Peyer's patch (tissue), 4 donors: Measurements from ENCODE around the gene CHAT.

Experiments
- POLR2A ChIP-seq, 2 donors: fragments of 450-650 bp; IDR thresholded peaks; one replicate each; pipeline ENCODE4 v1.5.1; 2017; ENCODE audit warnings: antibody characterized with exemption in 2 of 2, mild to moderate bottlenecking in 2 of 2, moderate library complexity in 2 of 2
- TF ChIP-seq, protein P1 (sequence below), 6 experiments: fragments of 450-650 bp in 4 of 6; fragments of 200-600 bp in 2 of 6; sonication (generic) in 1 of 6; IDR thresholded peaks; one replicate each; pipeline ENCODE4 v1.5.1; 2017 to 2019; ENCODE audit warnings: antibody characterized with exemption in 6 of 6, mild to moderate bottlenecking in 3 of 6, moderate library complexity in 1 of 6

DNA sequence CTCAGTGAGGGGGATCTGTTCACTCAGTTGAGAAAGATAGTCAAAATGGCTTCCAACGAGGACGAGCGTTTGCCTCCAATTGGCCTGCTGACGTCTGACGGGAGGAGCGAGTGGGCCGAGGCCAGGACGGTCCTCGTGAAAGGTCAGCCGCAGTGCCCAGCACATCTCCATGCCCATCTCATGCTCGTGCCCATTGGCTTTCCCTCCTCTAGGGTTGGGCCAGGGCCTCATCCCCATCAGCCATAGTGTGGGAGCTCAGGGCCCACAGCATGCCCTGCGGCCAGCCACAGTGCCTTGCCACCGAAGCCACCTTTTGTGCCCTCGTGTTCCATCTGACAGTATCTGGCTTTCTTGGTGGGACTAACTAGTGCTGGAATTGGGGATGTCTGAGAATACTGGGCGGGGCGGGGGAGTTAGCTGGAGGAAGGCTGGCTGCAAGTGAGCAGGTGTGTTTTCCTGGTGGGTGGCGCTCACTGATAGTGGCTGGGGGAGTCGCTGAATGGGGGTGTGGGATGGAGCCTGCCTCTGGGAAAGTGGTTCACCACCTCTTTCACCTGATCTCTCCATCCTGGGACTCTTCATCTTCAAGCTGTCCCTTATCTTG is 13.9 kb downstream of the CHAT start:
- TF ChIP-seq, protein P1, sequence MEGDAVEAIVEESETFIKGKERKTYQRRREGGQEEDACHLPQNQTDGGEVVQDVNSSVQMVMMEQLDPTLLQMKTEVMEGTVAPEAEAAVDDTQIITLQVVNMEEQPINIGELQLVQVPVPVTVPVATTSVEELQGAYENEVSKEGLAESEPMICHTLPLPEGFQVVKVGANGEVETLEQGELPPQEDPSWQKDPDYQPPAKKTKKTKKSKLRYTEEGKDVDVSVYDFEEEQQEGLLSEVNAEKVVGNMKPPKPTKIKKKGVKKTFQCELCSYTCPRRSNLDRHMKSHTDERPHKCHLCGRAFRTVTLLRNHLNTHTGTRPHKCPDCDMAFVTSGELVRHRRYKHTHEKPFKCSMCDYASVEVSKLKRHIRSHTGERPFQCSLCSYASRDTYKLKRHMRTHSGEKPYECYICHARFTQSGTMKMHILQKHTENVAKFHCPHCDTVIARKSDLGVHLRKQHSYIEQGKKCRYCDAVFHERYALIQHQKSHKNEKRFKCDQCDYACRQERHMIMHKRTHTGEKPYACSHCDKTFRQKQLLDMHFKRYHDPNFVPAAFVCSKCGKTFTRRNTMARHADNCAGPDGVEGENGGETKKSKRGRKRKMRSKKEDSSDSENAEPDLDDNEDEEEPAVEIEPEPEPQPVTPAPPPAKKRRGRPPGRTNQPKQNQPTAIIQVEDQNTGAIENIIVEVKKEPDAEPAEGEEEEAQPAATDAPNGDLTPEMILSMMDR (IDR thresholded peaks at IDR 0.05), result no peak
- TF ChIP-seq POLR2A (IDR thresholded peaks at IDR 0.05), result no peak
